ENCODE results near the gene LARP4B. TPM values are rescaled to one million over a fixed set of nuclear protein-coding genes. Genes with fewer than 3 reads are reported as not detected.

Gene LARP4B
- total RNA-seq, 1 experiment from 2014 or later, result 47.7 TPM

DNA sequence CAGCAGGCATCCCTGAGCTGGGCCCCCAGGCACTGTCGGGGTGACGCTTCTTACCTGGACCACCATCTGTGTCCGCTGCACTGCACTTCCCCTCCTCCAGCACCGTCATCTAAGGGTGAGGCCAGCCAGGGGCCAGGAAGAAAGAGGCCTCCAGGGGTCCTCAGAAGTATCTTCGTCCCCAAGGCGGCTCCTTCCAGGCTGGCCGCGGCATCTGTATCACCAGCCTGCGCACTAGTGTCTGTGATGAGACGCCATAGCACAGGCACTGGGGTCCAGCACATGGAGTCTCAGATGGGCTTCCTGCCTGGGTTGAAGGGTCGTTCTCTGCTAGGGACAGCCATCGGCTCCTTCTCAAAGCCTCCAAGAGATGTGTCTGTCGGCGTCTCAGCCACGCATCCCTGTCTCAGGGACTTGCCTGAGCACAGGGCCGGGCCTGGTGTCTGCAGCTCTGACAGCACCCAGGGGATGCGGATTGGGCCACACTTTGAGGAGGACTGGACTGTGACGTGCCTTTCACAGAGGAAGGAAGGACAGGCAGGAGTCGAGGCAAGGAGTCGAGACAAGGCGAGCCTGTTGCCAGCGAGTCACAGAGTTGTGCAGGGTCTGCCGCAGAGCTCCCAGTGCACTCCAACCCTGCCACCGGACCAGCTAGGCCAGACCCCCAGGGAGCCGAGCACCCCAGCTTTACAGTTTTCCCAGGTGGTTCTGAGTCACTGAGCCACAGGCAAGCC is 140.5 kb downstream of the LARP4B start:
- Histone ChIP-seq H3K27me3 (replicated peaks) (no peaks in the 10 kb centered on the region), H3K36me3 (0 out of 2 replicates have a peak, but pooled peaks cover 4% of the 10 kb centered on the region), H3K4me1 (replicated peaks) (peaks cover 24% of the 10 kb centered on the region), H3K27ac (no peak overlapping the region), H3K9me3 (replicated peaks) (peaks cover under 1% of the 10 kb centered on the region), H3K4me3 (no peak overlapping the region)
- DNase-seq (ENCODE audit: low read depth in 1 of 2, low spot score in 2 of 2), result peak in 1 of 2 experiments; percentile 35

DNA sequence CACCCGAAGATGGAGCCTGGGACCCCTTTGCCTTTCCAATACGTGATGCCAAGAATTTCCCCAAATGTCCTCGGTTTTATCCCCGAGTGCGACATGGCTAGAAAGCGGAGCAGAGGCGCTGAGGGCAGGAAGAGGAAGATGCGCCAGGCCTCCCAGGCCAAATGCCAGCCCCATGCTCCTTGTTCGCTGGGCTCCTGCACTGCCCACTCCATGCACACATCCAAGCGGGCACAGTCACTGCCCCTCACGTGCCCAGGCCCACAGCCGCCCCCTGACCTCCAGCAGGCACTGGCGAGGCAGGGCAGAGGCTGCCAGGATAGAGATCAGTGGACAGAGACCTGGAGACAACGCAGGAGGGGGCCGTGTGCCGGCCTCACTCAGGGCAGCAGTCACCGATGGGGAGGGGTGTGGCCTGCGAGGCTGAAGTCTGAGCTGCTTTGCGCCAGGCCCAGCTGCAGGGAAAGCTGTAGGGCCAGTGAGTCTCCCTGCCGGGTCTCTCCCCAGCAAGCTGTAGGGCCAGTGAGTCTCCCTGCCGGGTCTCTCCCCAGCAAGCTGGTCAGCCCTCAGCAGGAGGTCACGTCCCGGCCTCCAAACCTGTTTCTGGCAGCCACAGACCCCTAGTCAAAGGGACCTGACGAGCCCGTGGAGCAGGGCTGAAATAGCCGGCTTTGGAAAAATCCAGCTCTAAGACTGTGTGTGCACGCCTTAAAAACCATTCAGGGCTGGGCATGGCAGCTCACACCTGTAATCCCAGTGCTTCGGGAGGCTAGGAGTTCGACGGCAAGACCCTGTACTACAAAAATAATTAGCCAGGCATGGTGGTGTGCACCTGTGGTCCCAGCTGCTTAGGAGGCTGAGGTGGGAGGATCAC is 141.4 kb downstream of the LARP4B start:
- no peak overlapping the region for H3K4me3 ChIP-seq
- DNase-seq (ENCODE audit: low read depth in 1 of 2, low spot score in 2 of 2), result peak in 1 of 2 experiments; percentile 35
- H3K36me3 ChIP-seq, result 0 out of 2 replicates have a peak, but pooled peaks cover 4% of the 10 kb centered on the region
- H3K9me3 ChIP-seq (replicated peaks), result no peaks in the 10 kb centered on the region
- no peak overlapping the region for H3K27ac ChIP-seq
- peaks cover 28% of the 10 kb centered on the region for H3K4me1 ChIP-seq (replicated peaks)
- no peaks in the 10 kb centered on the region for H3K27me3 ChIP-seq (replicated peaks)

DNA sequence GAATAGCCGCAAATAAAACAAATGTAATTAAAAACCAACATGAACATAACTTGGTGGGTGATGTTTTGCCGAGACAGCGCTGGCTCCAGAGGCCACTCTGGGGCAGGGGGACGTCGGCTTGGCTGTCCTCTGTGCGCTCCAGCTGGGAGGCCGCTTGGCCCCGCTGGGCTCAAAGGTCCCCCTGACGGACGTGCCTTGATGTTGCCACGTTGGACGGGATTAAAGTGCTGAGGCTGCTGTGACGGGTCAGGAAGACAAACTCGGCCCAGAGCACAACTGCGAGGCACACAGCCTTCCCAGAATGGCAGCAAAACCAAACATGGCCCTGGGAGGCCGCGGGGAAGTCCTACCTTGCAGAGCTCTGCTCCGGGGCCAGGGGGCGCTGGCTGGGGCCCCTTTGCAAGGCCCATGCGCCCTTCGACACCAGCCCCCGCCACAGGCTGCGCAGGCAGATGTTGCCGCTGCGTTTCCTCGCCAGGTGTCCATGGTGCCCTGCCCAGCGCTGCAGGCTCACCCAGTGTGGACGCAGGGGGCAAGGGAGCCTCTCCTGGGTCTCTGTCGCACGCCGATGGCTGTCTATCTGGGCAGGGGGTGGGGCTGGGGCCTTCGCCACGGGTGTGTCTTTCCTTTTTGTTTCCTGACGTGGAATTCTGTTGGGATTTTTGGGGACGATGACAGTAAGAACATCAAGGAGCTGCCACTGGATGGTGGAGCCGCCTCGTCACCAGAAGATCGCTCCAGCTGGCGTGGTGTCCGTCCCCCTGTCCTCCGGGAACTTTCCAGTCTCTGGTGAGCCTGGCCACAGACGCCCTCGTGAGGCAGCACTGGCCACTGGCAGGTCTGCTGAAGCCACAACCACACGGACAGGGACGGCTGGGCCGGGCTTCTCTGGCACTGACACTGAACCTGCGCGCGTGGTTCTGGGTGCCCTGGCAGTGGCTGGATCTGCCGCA is 142.4 kb downstream of the LARP4B start:
- no peaks in the 10 kb centered on the region for H3K9me3 ChIP-seq (replicated peaks)
- no peaks in the 10 kb centered on the region for H3K27me3 ChIP-seq (replicated peaks)
- peaks cover 33% of the 10 kb centered on the region for H3K4me1 ChIP-seq (replicated peaks)
- 0 out of 2 replicates have a peak, but pooled peaks cover 4% of the 10 kb centered on the region for H3K36me3 ChIP-seq
- no peak overlapping the region; the same call in 1 of the 2 replicates for H3K27ac ChIP-seq
- no peak overlapping the region for H3K4me3 ChIP-seq
- DNase-seq (ENCODE audit: low read depth in 1 of 2, low spot score in 2 of 2), result peak; percentile 50 to 82

DNA sequence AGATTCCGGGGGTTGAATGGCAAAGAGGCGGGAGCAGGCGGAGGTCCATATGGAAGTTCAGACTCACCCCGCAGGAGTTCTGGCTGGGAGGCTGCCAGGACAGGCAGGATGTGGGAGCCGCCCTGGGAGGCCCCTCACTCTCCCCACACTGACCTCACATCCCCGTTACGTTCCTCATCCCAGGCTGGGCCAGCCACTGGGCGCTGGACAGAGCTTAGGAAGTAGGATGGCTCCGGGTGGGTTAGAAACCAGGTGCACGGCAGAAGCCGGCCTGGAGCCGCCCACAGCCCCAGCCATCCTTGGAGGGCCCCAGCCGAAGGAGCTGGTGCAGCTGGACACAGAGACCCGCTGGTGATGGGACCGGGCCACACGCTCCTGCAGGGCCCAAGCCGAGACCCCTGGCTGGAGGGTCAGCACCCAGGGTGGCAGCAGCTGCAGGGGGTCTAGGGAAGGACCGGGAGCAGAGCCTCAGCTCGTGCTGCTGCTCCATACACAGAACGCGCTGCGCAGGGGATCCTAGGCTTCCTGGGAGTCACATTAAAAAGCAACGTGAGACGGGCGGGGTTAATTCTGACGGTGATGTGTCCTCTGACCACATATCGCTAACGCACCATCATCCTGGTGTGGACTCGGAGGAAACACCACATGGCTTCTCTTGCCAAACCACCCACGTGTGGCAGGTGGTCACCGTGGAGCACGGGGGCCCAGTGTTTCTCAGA is 143.4 kb downstream of the LARP4B start:
- Histone ChIP-seq H3K4me3 (0 out of 2 replicates have a peak overlapping the region, but pooled peaks have one; percentile 7), H3K36me3 (0 out of 2 replicates have a peak, but pooled peaks cover 4% of the 10 kb centered on the region), H3K27me3 (replicated peaks) (no peaks in the 10 kb centered on the region), H3K27ac (peak overlapping the region; percentile 72), H3K9me3 (replicated peaks) (no peaks in the 10 kb centered on the region), H3K4me1 (replicated peaks) (peaks cover 33% of the 10 kb centered on the region)
- DNase-seq (ENCODE audit: low read depth in 1 of 2, low spot score in 2 of 2), result peak; percentile 66 to 82

DNA sequence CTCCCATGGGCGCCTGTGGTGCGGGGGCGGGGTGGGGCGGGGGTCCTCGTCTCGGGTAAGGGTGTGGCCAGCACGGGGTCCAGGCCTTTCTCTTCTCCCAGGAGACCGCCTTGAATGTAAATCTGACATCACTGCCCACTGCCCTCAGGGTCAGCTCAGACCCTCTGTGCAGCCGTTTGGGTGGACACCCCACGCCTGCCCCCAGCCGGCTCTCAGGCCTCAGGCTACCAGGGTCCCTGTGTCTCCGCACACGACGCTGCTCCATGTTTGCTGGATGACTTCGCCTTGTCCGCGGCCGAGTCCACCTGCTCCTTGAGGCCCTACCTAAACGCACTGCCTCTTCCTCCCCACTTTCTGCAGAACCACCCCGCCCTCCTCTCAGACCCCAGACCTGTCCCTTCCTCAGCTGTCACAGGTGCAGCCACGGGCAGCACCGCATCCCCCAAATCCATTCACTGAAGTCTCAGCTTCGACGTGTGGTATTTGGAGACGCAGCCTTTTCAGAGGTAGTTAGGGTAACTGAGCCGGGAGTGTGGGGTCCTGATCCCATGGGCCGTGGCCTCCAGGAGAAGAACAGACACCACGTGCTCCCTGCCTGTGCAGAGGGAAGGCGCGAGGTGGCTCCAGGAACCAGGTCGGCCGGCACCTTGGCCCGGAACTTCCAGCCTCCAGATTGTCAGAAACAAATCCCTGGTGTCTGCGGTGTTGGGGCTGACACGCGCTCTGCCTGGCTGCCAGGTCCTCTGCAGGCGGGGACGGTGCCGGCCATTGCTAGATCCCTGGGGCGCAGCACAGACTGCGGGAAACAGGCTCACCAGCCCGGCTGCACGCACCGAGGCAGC is 144.7 kb downstream of the LARP4B start:
- H3K36me3 ChIP-seq, result 0 out of 2 replicates have a peak, but pooled peaks cover 2% of the 10 kb centered on the region
- H3K27ac ChIP-seq, result no peak overlapping the region
- no peaks in the 10 kb centered on the region for H3K27me3 ChIP-seq (replicated peaks)
- DNase-seq (ENCODE audit: low read depth in 1 of 2, low spot score in 2 of 2), result peak in 1 of 2 experiments; percentile 40
- H3K9me3 ChIP-seq (replicated peaks), result no peaks in the 10 kb centered on the region
- no peak overlapping the region for H3K4me3 ChIP-seq
- peaks cover 31% of the 10 kb centered on the region for H3K4me1 ChIP-seq (replicated peaks)

DNA sequence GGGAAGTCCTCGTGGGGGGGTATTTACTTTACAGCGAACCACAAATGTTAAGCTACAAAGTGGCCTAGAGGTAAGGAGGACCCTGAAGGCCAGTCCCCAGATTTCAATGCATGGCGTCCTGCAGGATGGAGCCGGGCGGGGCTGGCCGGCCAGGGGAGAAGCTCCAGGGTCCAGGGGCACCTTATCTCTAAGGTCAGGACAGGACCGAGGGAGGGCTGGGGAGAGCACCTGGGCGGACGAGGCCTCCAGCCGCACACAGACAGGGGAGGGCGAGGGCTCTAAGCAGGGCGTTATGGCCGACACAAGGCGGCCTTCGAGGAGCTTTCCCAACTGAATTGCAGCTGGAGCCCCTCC is 145.7 kb downstream of the LARP4B start:
- Histone ChIP-seq H3K36me3 (no peaks in the 10 kb centered on the region), H3K4me3 (no peak overlapping the region), H3K27me3 (replicated peaks) (no peaks in the 10 kb centered on the region), H3K27ac (no peak overlapping the region), H3K4me1 (replicated peaks) (peaks cover 31% of the 10 kb centered on the region), H3K9me3 (replicated peaks) (no peaks in the 10 kb centered on the region)
- peak in 1 of 2 experiments; percentile 36 for DNase-seq (ENCODE audit: low read depth in 1 of 2, low spot score in 2 of 2)

DNA sequence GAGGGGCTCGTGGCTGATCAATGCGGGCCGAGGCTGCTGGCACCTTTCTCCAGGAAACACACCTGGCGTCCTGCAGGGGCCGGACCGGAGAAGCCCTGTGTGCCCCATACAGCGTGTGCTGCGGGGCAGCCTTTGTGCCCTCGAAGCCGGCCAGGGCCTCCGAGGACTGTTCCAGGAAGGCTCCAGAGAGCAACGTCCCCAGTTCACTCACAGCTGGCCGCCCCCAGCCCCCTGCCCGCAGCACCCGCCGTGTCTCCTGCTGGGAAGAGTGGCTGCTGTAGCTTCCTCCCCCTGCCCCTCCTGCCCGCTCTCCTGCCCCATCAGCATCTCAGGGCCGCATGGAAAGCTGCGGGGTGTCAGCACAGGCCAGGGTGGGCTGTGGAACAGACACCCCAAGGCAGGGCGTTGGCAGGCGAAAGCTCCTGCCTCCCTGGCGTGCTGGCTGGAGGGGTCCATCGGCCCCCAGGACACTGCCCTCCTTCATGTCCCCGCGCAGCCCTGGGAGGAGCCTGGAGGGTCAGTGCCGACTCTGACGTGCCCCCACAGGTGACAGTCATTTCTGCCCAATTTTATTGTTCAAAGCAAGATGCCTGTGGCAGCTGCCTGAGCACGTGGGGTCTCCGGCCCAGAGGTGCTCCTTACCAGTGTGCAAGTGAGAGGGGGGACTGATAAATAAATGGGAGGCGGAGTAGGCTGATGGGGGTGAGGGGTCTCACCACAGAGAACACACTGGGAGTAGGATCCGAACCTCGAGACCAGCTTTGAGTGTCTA is 146.2 kb downstream of the LARP4B start:
- Histone ChIP-seq H3K27me3 (replicated peaks) (no peaks in the 10 kb centered on the region), H3K36me3 (no peaks in the 10 kb centered on the region), H3K4me1 (replicated peaks) (peaks cover 31% of the 10 kb centered on the region), H3K27ac (0 out of 2 replicates have a peak overlapping the region, but pooled peaks have one; percentile 21), H3K9me3 (replicated peaks) (no peaks in the 10 kb centered on the region), H3K4me3 (peak overlapping the region; percentile 25)
- peak in 1 of 2 experiments; percentile 38 for DNase-seq (ENCODE audit: low read depth in 1 of 2, low spot score in 2 of 2)

DNA sequence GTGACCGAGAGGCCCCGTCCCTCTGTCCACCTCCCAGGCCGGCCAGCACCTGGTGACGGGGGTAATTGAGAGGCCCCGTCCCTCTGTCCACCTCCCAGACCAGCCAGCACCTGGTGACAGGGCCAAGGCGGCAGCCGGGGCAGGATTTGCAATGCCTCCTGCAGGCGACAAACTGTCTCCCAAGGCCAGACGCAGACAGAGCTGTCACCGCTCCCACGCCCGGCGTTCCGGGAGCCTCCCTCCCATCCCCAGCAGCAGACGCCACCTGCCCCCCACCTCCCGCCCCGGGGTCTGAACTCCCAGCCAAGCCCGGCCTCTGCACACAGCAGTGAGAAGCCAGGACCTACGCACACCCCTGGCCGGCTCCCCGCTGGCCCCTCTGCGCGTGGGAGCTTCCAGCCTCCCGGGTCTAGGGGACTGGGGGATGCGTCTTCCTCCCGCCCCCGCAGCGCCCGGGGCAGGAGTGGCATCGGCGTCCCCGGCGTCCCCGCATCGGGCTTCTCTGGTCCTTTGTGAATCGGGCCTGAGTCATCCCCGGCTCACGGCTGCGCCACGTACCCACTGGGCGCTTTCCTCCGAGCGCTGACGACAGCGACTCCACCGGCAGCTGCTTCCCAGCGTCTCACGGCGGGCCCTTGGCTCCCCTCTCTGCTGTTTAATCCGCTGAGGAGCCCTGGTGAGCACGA is 147.0 kb downstream of the LARP4B start:
- Histone ChIP-seq H3K4me3 (peak overlapping the region; percentile 25), H3K36me3 (no peaks in the 10 kb centered on the region), H3K27ac (0 out of 2 replicates have a peak overlapping the region, but pooled peaks have one; percentile 21), H3K4me1 (replicated peaks) (peaks cover 29% of the 10 kb centered on the region), H3K27me3 (replicated peaks) (no peaks in the 10 kb centered on the region), H3K9me3 (replicated peaks) (no peaks in the 10 kb centered on the region)
- DNase-seq (ENCODE audit: low read depth in 1 of 2, low spot score in 2 of 2), result peak; percentile 76 to 89

DNA sequence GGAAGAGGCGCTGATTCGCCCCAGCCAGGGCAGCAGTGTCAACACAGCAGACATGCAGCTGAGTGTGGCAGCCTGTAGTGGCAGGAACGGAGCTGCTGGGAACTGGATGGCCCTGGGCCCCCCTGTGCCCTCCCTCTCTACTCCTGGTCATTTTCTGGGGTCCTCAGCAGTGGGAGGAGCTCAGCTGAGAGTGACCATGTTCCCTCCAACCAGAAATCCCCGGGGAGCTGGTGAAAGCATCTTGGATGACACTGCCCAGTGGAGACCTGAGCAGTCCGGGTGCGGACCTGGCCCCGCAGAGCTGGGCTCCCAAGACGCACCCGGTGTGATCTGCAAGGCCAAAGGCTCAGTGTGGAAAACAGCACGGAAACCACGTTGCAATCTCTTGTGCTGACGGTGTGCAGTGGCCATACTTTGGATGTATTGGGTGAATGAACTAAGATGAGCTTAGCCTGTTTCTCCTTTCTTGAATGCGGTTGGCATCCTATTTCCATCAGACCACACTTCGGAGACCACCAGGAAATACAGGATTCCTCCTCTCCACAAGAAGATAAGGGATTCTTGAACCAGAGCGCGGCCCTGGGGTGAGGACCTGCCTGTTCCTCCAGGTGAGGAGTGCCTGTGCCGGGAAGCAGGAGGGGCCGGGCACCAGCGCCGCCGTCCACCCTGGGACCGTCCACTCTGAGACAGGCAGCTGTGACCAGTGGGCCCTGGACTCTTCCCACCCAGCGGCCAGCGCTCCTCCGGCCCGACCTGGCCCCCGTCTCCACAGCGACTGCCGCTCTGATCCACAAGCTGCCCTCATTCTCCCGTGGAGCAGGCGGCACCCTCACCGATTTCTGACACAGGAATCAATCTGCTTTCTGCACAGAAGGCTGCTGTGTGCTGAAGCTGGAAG is 148.5 kb downstream of the LARP4B start:
- H3K4me3 ChIP-seq, result no peak overlapping the region
- no peak overlapping the region for H3K27ac ChIP-seq
- H3K36me3 ChIP-seq, result no peaks in the 10 kb centered on the region
- peak in 1 of 2 experiments; percentile 44 for DNase-seq (ENCODE audit: low read depth in 1 of 2, low spot score in 2 of 2)
- H3K27me3 ChIP-seq (replicated peaks), result no peaks in the 10 kb centered on the region
- H3K9me3 ChIP-seq (replicated peaks), result no peaks in the 10 kb centered on the region
- H3K4me1 ChIP-seq (replicated peaks), result peaks cover 14% of the 10 kb centered on the region
